T-helper 2 cell treated with Interferon-gamma antibody and Interleukin-4, amounts not matched to agents 5 μg/mL and 100 μg/mL, for 36 hours (primary cell): ENCODE data around the gene SLC16A5.

ENCODE experiments used
- DNase-seq: peaks from one replicate; pipeline ENCODE4 v3.0.0; 2021; ENCODE audit warnings: low spot score
- H3K27ac Mint-ChIP-seq: one replicate; pipeline ENCODE4 v1.8.0; 2021; ENCODE audit warnings: mild to moderate bottlenecking, mixed read lengths
- H3K27me3 Mint-ChIP-seq: one replicate; pipeline ENCODE4 v1.8.0; 2021; ENCODE audit warnings: low read depth, mixed read lengths
- H3K36me3 Mint-ChIP-seq: one replicate; pipeline ENCODE4 v1.8.0; 2021; ENCODE audit warnings: low read depth, mixed read lengths
- H3K4me1 Mint-ChIP-seq: one replicate; pipeline ENCODE4 v1.8.0; 2021; ENCODE audit warnings: low read depth, mixed read lengths
- H3K4me3 Mint-ChIP-seq: one replicate; pipeline ENCODE4 v1.8.0; 2022; ENCODE audit warnings: mild to moderate bottlenecking, moderate library complexity, mixed read lengths
- H3K9me3 Mint-ChIP-seq: one replicate; pipeline ENCODE4 v1.8.0; 2021; ENCODE audit warnings: mixed read lengths

SLC16A5 gene

DNA sequence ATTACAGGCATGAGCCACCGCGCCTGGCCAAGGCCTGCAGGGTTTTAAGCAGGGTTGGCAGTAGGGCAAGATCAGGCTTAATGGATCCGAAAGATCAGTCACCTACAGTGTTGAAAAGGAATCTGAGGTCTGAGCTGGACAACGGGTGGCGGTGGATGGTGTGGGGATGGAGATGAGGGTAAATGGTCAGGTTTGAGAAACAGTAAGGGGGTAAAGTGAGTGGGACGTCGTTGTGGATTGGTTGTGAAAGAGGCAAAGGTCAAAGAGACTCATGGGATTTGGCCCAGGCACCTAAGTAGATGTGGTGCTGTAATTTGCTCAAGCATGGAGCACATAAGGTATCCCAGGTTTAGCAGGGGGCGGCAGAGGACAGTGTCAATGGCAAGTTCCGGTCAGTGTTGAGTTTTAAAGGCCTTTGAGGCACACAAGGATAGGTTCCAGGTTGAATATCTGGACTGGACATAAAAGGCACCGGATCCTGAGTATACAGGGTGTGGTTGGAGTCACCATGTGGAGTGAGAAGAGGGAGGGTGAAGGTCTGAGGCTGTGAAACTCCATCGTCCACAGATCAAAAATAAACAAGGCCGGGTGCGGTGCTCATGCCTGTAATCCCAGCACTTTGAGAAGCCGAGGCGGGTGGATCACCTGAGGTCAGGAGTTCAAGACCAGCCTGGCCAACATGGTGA is 1.1 kb upstream of the SLC16A5 start:
- Mint-ChIP-seq H3K27me3 (no peaks in the 10 kb centered on the region), H3K4me3 (peak overlapping the region; percentile 79), H3K36me3 (peaks cover 2% of the 10 kb centered on the region), H3K4me1 (peaks cover 33% of the 10 kb centered on the region), H3K9me3 (no peaks in the 10 kb centered on the region), H3K27ac (peak overlapping the region; percentile 17)
- no peak for DNase-seq

DNA sequence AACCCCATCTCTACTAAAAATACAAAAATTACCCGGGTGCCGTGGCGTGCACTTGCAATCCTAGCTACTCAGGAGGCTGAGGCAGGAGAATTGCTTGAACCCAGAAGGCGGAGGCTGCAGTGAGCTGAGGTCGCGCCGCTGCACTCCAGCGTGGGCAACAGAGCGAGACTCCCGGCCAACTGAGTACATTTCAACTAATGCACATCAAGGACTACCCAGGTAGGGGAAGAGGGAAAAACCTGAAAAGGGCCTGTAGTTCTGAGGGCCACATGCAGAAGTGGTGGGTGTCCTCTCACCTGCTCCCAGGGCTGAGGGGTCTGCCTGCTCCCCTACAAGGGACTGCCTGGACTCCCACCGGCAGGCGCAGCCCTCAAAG is 584 bp upstream of the SLC16A5 start:
- Mint-ChIP-seq H3K36me3 (peaks cover 2% of the 10 kb centered on the region), H3K9me3 (no peaks in the 10 kb centered on the region), H3K27me3 (no peaks in the 10 kb centered on the region), H3K4me1 (peaks cover 37% of the 10 kb centered on the region), H3K27ac (peak overlapping the region; percentile 72), H3K4me3 (peak overlapping the region; percentile 79)
- DNase-seq: no peak

DNA sequence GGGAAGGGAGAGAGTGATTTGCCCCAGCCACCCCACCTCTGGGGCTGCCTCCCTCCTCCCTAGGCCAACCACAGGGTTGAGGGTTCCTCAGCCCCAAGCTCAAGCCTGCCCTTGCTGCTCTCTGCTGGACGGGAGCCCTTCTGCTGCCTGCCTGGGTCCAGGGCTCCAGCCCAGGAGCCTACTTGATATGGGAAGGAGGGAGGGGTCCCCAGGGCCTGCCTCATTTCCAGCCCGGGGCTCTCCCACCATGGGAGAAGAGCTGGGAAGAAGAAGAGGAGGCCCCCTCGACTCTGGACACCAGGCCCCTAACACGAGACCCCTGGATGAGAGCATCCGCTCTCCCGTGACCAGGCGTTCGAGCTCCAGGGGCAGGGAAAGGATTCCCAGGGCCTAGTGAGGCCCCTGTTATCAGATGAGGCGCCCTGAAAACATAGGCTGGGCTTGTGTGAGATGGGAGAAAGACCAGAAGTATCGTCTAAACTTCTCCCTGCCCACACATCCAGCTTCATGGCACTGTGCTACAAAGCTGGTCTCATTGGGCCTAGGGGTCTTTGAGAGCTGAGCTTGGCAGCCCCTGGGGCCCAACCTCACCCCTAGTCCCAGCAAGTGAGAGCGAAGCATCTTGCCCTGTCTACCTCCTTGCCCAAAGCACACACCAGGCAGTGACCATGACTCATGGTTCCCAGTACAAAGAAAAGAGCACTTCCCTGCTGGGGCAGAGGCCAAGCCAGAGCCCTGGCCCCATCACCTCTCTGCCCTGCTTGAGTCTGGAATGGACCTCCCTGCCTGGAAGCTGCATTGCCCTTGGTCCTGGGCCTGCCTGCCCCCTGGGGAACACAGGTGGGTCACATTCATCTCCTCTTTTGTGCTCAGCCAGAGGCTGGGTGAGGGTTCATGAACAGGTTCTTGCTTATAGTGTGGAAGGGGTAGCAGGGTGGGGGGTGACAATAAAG is 987 bp downstream of the SLC16A5 start:
- H3K9me3 Mint-ChIP-seq: no peaks in the 10 kb centered on the region
- H3K4me1 Mint-ChIP-seq: peaks cover 39% of the 10 kb centered on the region
- H3K27ac Mint-ChIP-seq: peak overlapping the region; percentile 67
- H3K27me3 Mint-ChIP-seq: no peaks in the 10 kb centered on the region
- peaks cover 2% of the 10 kb centered on the region for H3K36me3 Mint-ChIP-seq
- peak overlapping the region; percentile 85 for H3K4me3 Mint-ChIP-seq
- no peak for DNase-seq

DNA sequence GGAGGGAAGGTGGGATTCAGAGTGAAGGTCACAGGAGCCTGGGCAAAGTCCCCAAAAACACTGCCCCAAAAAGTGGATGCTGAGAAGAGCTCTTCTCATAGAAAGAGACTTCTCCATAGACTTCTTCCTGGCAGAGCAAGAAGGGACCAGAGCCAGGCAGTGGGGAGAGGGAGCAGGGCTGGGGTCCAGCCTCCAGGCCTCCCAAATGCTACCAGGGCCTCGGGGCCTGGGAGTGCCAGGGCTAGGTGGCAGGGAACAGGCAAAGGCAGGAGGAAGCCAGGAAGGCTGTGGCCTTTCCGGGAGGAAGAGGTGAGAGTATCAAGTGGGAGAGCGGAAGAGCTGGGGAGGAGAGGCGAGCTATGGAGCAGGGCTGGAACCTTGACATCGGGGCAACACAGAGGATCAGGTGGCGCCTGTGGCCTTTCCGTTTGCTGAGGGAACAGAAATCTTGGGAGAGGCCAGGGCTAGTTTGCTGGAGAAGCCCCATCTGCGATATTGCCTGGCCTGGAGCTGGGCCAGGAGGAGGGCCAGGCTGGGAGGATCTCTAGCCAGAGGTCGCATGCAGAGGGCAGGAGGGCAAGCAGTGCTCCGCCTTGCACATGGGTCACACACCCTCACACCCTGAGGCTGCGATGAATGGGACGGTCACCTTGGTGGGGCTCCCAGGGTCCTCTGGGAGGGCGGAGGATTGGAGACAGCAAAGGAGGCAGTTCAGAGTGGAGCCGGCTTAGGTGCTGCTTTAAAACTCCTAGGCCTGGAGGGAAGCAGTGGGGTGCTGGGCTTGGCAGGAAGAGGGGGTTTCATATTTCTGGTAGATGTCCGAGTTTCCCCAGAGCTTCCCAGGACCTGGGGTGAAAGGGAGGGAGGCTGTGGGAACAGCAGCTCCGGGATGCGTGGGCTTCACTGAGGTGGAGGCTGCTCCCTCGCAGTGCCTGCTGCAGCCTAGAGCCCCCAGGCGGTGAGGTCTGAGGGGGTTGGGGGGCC is 3.4 kb downstream of the SLC16A5 start:
- H3K9me3 Mint-ChIP-seq: no peaks in the 10 kb centered on the region
- DNase-seq: no peak
- H3K4me3 Mint-ChIP-seq: no peak overlapping the region
- peaks cover 2% of the 10 kb centered on the region for H3K36me3 Mint-ChIP-seq
- H3K27ac Mint-ChIP-seq: no peak overlapping the region
- H3K4me1 Mint-ChIP-seq: peaks cover 31% of the 10 kb centered on the region
- no peaks in the 10 kb centered on the region for H3K27me3 Mint-ChIP-seq

DNA sequence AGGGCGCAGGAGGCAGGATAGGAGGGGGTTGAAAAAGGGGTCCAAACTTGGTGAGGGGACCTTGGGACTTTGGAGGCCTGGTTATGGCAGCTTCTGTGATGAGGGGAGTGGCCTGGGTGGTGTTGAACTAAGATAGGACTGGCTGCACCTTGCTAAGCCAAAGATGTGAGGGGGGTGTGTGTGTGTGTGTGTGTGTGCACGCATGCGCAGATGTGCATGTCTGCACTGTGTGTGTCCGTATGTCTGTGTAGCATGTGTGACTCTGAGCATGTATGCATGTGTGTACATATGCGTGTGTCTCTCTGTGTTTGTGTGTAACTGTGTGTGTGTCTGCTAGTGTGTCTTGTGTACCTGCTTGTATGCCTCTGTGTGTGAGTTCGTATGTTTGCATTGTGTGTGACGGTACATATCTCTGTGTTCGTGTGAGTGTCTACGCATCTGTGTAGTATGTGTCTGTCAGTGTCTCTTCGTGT is 4.1 kb downstream of the SLC16A5 start:
- H3K9me3 Mint-ChIP-seq: no peaks in the 10 kb centered on the region
- no peak overlapping the region for H3K4me3 Mint-ChIP-seq
- H3K4me1 Mint-ChIP-seq: peaks cover 27% of the 10 kb centered on the region
- no peaks in the 10 kb centered on the region for H3K27me3 Mint-ChIP-seq
- peaks cover 2% of the 10 kb centered on the region for H3K36me3 Mint-ChIP-seq
- H3K27ac Mint-ChIP-seq: no peak overlapping the region
- DNase-seq: no peak

DNA sequence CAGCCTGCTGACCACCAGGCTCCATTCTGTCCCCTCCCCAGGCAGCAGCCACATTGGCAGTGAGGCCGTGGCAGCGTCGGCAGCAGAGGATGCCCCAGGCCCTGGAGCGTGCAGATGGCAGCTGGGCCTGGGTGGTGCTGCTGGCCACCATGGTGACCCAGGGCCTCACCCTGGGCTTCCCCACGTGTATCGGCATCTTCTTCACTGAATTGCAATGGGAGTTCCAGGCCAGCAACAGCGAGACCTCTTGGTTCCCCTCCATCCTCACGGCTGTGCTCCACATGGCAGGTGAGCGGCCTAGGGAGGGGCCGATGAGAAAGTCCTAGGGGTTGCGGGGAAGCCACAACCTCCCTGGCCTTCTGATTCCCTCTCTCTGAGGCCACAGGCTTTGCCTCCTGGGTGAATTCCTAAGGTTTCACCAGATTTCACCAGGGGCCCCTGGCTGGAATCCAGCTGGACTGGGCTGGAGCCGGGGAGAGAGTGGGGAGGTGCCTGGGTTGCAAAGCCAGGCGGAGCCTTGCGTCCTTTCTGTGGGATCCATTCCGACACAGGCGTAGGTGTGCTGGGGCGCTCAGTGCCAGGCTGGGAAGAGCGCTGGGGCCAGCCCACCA is 5.9 kb downstream of the SLC16A5 start:
- H3K27me3 Mint-ChIP-seq: no peaks in the 10 kb centered on the region
- no peaks in the 10 kb centered on the region for H3K9me3 Mint-ChIP-seq
- no peak overlapping the region for H3K4me3 Mint-ChIP-seq
- H3K4me1 Mint-ChIP-seq: peaks cover 20% of the 10 kb centered on the region
- H3K27ac Mint-ChIP-seq: no peak overlapping the region
- peaks cover 2% of the 10 kb centered on the region for H3K36me3 Mint-ChIP-seq
- no peak for DNase-seq

DNA sequence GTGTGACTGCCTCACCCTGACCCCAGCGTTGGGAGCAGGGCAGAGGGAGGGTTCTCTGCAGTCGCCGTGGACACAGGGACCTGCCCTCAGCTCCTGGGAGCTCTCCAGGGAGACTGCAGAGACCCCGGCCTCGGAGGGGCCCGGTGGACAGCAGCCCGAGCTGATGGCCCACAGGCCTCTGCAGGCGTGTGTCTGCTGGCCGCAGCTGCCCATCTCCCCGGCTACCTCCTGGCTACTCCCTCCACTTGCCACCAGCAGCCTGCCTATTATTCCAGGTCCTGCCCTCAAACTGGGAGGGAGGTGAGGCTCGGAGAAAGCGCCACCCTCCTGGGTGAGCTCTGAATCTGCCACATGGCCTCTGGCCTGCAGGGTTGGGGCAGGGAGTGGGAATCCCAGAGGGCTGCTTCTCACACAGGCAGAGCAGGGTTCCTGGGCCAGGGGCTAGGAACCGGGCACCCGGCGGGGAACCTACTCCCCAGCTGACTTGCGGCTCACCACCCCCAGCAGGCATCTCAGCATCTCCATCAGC is 7.2 kb downstream of the SLC16A5 start:
- H3K27ac Mint-ChIP-seq: no peak overlapping the region
- H3K9me3 Mint-ChIP-seq: no peaks in the 10 kb centered on the region
- peaks cover 8% of the 10 kb centered on the region for H3K4me1 Mint-ChIP-seq
- H3K36me3 Mint-ChIP-seq: peaks cover 2% of the 10 kb centered on the region
- no peak overlapping the region for H3K4me3 Mint-ChIP-seq
- H3K27me3 Mint-ChIP-seq: no peaks in the 10 kb centered on the region
- DNase-seq: no peak

DNA sequence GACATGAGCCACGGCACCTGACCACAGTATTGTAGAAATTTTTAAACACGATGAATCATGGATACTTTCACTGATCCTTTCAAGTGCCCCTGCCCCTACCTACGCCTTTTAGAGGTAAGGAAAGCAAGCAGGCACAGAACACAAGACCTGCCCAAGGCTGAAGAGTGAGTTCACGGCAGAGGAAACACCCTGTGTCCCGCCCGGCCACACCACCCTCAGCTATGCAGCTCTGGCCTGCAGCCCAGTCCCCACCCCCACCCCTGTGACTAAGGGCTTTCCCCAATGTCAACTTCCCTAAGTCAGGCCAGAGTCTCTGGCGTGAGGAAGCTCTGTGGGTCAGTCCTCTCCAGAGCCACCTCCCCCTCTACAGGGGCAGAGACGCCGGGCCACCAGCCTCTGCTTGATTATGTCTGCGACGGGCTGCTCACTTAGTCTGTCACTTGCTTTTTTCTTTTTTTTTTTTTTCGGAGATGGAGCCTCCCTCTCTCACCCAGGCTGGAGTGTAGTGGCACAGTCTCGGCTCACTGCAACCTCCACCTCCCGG is 8.4 kb downstream of the SLC16A5 start:
- Mint-ChIP-seq H3K27ac (no peak overlapping the region), H3K27me3 (no peaks in the 10 kb centered on the region), H3K36me3 (no peaks in the 10 kb centered on the region), H3K4me1 (peaks cover 5% of the 10 kb centered on the region), H3K9me3 (no peaks in the 10 kb centered on the region), H3K4me3 (no peak overlapping the region)
- DNase-seq: no peak

DNA sequence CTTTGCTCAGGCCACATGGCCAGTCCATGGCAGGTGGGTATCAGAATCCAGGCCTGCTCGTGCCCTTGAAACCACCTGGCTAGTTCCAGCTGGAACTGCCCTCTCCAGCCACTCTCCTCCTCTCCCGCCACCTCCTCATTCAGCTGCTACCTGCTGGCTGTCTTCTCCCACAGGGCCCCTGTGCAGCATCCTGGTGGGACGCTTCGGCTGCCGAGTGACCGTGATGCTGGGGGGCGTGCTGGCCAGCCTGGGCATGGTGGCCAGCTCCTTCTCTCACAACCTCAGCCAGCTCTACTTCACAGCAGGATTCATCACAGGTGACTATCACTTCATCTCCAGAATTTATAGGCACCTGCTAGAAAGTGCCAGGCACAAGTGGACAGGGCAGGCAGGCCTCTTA is 10.1 kb downstream of the SLC16A5 start:
- H3K27me3 Mint-ChIP-seq: no peaks in the 10 kb centered on the region
- H3K4me1 Mint-ChIP-seq: no peaks in the 10 kb centered on the region
- H3K36me3 Mint-ChIP-seq: no peaks in the 10 kb centered on the region
- H3K27ac Mint-ChIP-seq: no peak overlapping the region
- DNase-seq: no peak
- no peak overlapping the region for H3K4me3 Mint-ChIP-seq
- no peaks in the 10 kb centered on the region for H3K9me3 Mint-ChIP-seq

DNA sequence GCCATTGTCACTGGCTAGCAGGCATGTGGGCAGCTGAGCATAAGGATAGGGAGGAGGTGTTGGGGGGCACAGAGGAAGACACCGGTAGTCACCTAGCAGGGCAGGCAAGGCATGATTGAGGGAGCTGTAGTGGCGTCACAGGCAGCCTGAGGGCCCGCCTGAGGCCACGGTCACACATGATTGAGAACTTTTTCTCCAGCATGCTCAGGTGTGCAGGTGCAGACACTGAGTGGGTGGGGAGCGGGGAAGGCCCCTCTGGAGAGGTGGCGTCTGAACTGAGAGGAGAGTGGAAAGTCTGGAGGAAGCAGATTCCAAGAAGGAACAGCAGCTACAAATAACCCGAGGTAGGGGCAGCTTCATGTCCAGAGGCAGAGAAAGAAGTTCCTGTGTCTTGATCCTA is 11.1 kb downstream of the SLC16A5 start:
- no peak for DNase-seq
- Mint-ChIP-seq H3K9me3 (no peaks in the 10 kb centered on the region), H3K4me3 (no peak overlapping the region), H3K36me3 (no peaks in the 10 kb centered on the region), H3K27ac (no peak overlapping the region), H3K4me1 (no peaks in the 10 kb centered on the region), H3K27me3 (no peaks in the 10 kb centered on the region)

DNA sequence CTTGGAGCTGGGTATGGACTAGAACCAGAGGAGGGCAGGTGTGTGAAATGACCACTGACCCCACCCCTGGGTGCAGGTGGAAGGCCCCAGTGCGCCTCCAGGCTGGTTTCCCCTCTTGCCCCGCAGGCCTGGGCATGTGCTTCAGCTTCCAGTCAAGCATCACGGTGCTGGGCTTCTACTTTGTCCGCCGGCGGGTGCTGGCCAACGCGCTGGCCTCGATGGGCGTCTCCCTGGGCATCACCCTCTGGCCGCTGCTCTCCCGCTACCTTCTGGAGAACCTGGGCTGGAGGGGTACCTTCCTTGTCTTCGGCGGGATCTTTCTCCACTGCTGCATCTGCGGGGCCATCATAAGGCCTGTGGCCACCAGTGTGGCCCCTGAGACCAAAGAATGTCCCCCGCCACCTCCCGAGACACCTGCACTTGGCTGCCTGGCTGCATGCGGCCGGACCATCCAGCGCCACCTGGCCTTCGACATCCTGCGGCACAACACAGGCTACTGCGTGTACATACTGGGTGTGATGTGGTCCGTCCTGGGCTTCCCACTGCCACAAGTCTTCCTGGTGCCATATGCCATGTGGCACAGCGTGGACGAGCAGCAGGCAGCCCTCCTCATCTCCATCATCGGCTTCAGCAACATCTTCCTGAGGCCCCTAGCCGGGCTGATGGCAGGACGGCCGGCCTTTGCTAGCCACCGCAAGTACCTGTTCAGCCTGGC is 12.3 kb downstream of the SLC16A5 start:
- no peaks in the 10 kb centered on the region for H3K9me3 Mint-ChIP-seq
- no peaks in the 10 kb centered on the region for H3K27me3 Mint-ChIP-seq
- no peaks in the 10 kb centered on the region for H3K36me3 Mint-ChIP-seq
- no peak overlapping the region for H3K4me3 Mint-ChIP-seq
- H3K4me1 Mint-ChIP-seq: no peaks in the 10 kb centered on the region
- DNase-seq: no peak
- no peak overlapping the region for H3K27ac Mint-ChIP-seq

DNA sequence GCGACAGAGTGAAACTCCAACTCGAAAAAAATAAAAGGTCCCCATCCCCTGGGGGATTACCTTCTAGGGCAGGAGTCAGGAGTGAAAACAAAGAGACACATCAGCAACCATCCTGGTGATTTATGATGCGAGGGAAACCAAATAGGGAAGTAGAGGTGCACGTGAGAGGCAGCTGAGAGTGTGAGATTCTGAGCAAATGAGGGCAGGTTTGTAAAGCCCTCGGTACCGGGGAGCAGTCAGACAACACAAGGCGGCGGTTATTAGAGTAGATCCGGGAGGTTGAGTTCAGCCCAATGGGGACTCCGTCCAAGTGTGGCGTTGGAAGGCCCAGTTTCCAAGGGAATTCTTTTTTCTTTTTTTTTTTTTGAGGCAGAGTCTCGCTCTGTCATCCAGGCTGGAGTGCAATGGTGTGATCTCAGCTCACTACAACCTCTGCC is 14.6 kb downstream of the SLC16A5 start:
- no peaks in the 10 kb centered on the region for H3K9me3 Mint-ChIP-seq
- no peaks in the 10 kb centered on the region for H3K4me1 Mint-ChIP-seq
- no peaks in the 10 kb centered on the region for H3K27me3 Mint-ChIP-seq
- H3K36me3 Mint-ChIP-seq: peaks cover 1% of the 10 kb centered on the region
- DNase-seq: no peak
- no peak overlapping the region for H3K4me3 Mint-ChIP-seq
- H3K27ac Mint-ChIP-seq: no peak overlapping the region
